IMR-90 (cell line): ENCODE data around the gene BEGAIN. TPM values are rescaled to one million over a fixed set of nuclear protein-coding genes. Genes with fewer than 3 reads are reported as not detected.

Experiments used
- ATAC-seq: fragments of 200-7000 bp; cut with Tn5 transposase; 2 replicates; pipeline ENCODE4 v1.9.1; 2020; ENCODE audit warnings: low read depth, mild to moderate bottlenecking, moderate library complexity
- BruUV-seq: library from RNA; stranded (reverse); fragments of 400-500 nt; replicated peaks from 2 replicates; lab custom pipeline; 2021; lab: Mats Ljungman, UMichigan
- CTCF ChIA-PET: fragments of 300-600 bp; formaldehyde crosslinking; extraction: SDS; loops from one replicate; lab custom pipeline; 2021; ENCODE audit warnings: antibody characterized with exemption; lab: Yijun Ruan, JAX
- POLR2A ChIA-PET: fragments of 300-600 bp; sonication (Branson Sonifier 250); formaldehyde crosslinking; loops from one replicate; lab custom pipeline; 2022; ENCODE audit warnings: antibody characterized with exemption; ENCODE audit not compliant: unreplicated experiment; lab: Charles Lee
- DNase-seq: peaks from one replicate; pipeline ENCODE4 v3.0.0; 2013
- H2AFZ ChIP-seq: replicated peaks from 2 replicates; pipeline ENCODE3; 2013; ENCODE audit warnings: low read length, mild to moderate bottlenecking; ENCODE audit not compliant: poor library complexity
- H2AK5ac ChIP-seq: 2 replicates; pipeline ENCODE4 v1.6.1; 2013; ENCODE audit warnings: low read depth, low read length, inconsistent platforms
- H2AK9ac ChIP-seq: replicated peaks from 2 replicates; pipeline ENCODE3; 2013; ENCODE audit warnings: mild to moderate bottlenecking, low read depth, low read length, moderate library complexity; ENCODE audit not compliant: poor library complexity
- H2BK120ac ChIP-seq: 2 replicates; pipeline ENCODE4 v1.6.1; 2013; ENCODE audit warnings: low read depth, low read length, inconsistent platforms
- H2BK15ac ChIP-seq: 3 replicates; pipeline ENCODE4 v1.6.1; 2013; ENCODE audit warnings: low read depth, low read length, inconsistent platforms
- H2BK20ac ChIP-seq: 2 replicates; pipeline ENCODE4 v1.6.1; 2013; ENCODE audit warnings: low read depth, mild to moderate bottlenecking, inconsistent platforms, low read length, moderate library complexity
- H2BK5ac ChIP-seq: 2 replicates; pipeline ENCODE4 v1.6.1; 2013; ENCODE audit warnings: mild to moderate bottlenecking, low read depth, low read length, inconsistent platforms; ENCODE audit not compliant: poor library complexity, severe bottlenecking
- H3K14ac ChIP-seq: replicated peaks from 2 replicates; pipeline ENCODE4 v1.6.1; 2013; ENCODE audit warnings: low read depth, low read length, inconsistent platforms
- H3K18ac ChIP-seq: 2 replicates; pipeline ENCODE4 v1.6.1; 2013; ENCODE audit warnings: low read depth, low read length, control low read depth
- H3K23ac ChIP-seq: 2 replicates; pipeline ENCODE4 v1.6.1; 2013; ENCODE audit warnings: low read depth, low read length, inconsistent platforms
- H3K27ac ChIP-seq: 2 replicates; pipeline ENCODE4 v1.5.1; 2013; ENCODE audit warnings: mild to moderate bottlenecking, control low read depth, low read length; ENCODE audit not compliant: insufficient read depth
- H3K27me3 ChIP-seq: 2 replicates; pipeline ENCODE4 v1.6.1; 2013; ENCODE audit warnings: low read length; ENCODE audit not compliant: control insufficient read depth, insufficient read depth
- H3K36me3 ChIP-seq: 2 replicates; pipeline ENCODE4 v1.6.1; 2013; ENCODE audit warnings: low read length, mixed read lengths; ENCODE audit not compliant: control insufficient read depth, insufficient read depth
- H3K4ac ChIP-seq: 2 replicates; pipeline ENCODE4 v1.6.1; 2013; ENCODE audit warnings: low read depth, low read length, inconsistent platforms
- H3K4me1 ChIP-seq: 2 replicates; pipeline ENCODE4 v1.6.1; 2013; ENCODE audit warnings: low read length, mixed read lengths; ENCODE audit not compliant: control insufficient read depth, insufficient read depth
- H3K4me2 ChIP-seq: 2 replicates; pipeline ENCODE4 v1.6.1; 2013; ENCODE audit warnings: low read depth, mild to moderate bottlenecking, control low read depth, low read length, moderate library complexity
- H3K4me3 ChIP-seq: 2 replicates; pipeline ENCODE4 v1.5.1; 2013; ENCODE audit warnings: low read depth, mild to moderate bottlenecking, control low read depth, low read length, moderate library complexity; ENCODE audit not compliant: insufficient read depth
- H3K56ac ChIP-seq: 2 replicates; pipeline ENCODE4 v1.6.1; 2013; ENCODE audit warnings: low read length, inconsistent platforms; ENCODE audit not compliant: insufficient read depth; ENCODE audit errors: extremely low read depth
- H3K79me1 ChIP-seq, 2 experiments: 2 replicates each; pipeline ENCODE4 v1.6.1; 2013; ENCODE audit warnings: low read length in 2 of 2, inconsistent platforms in 1 of 2, low read depth in 1 of 2
- H3K9ac ChIP-seq: 2 replicates; pipeline ENCODE4 v1.6.1; 2013; ENCODE audit warnings: low read depth, low read length, control low read depth
- H3K9me1 ChIP-seq: 2 replicates; pipeline ENCODE4 v1.6.1; 2013; ENCODE audit warnings: low read length, inconsistent platforms; ENCODE audit not compliant: insufficient read depth
- H3K9me3 ChIP-seq: 2 replicates; pipeline ENCODE4 v1.6.1; 2013; ENCODE audit warnings: low read length; ENCODE audit not compliant: control insufficient read depth, insufficient read depth
- H4K20me1 ChIP-seq: 2 replicates; pipeline ENCODE4 v1.6.1; 2013; ENCODE audit warnings: low read length, inconsistent platforms; ENCODE audit not compliant: insufficient read depth
- H4K5ac ChIP-seq: 2 replicates; pipeline ENCODE4 v1.6.1; 2013; ENCODE audit warnings: mild to moderate bottlenecking, low read depth, low read length, control low read depth
- H4K8ac ChIP-seq, 2 experiments: 2 replicates each; pipeline ENCODE4 v1.6.1; 2013; ENCODE audit warnings: low read depth in 2 of 2, low read length in 2 of 2, control low read depth in 1 of 2, inconsistent platforms in 1 of 2
- H4K91ac ChIP-seq: 2 replicates; pipeline ENCODE4 v1.6.1; 2013; ENCODE audit warnings: low read depth, low read length, inconsistent platforms; ENCODE audit not compliant: insufficient read depth
- CTCF ChIP-seq: conservative IDR thresholded peaks from 2 replicates; pipeline ENCODE4 v1.5.1; 2012; ENCODE audit warnings: mild to moderate bottlenecking, low read depth, low read length, improper control_type of control experiment
- POLR2A ChIP-seq: IDR thresholded peaks from 2 replicates; pipeline ENCODE4 v1.6.1; 2012; ENCODE audit warnings: mild to moderate bottlenecking, low read depth, low read length
- RCOR1 ChIP-seq: IDR thresholded peaks from 2 replicates; pipeline ENCODE4 v1.6.1; 2012; ENCODE audit warnings: mild to moderate bottlenecking, low read length, improper control_type of control experiment; ENCODE audit not compliant: insufficient replicate concordance
- SMC3 ChIP-seq: fragments of 150-350 bp; IDR thresholded peaks from 2 replicates; pipeline ENCODE4 v1.6.1; 2016; ENCODE audit warnings: low read depth, mild to moderate bottlenecking, antibody characterized with exemption, low read length, moderate library complexity
- WGBS, 2 experiments: methylation state at CpG; one replicate each; pipeline versions ENCODE4 v1.1.5 to v1.1.7; 2013; ENCODE audit warnings: missing lambda C conversion rate in 2 of 2; ENCODE audit not compliant: insufficient read length in 1 of 2; ENCODE audit errors: extremely low coverage in 2 of 2; 5-methylcytosine and 5-hydroxymethylcytosine counted together
- dilution Hi-C: fragments of 300-500 bp; cut with HindIII; formaldehyde crosslinking; loops from one replicate; pipeline ENCODE4 v1.14.3; 2018; ENCODE audit warnings: low sequenced_read_pairs; ENCODE audit not compliant: unreplicated experiment
- in situ Hi-C: fragments of 300-500 bp; cut with MboI; formaldehyde crosslinking; loops from 3 replicates; pipeline ENCODE4 v1.14.3; 2019; ENCODE audit warnings: low sequenced_read_pairs, inconsistent platforms, mixed read lengths
- intact Hi-C: fragments of 100-400 bp; cut with micrococcal nuclease; formaldehyde crosslinking; loops from 2 replicates; pipeline ENCODE4 v1.10.0; 2022
- polyA plus RNA-seq, 3 experiments: library from polyadenylated mRNA; depleted of rRNA; stranded (reverse); fragments of >200 nt; gene quantifications; 2 replicates each; pipeline ENCODE4 v1.2.3, GENCODE V29; 2012; ENCODE audit warnings: low replicate concordance in 1 of 3
- total RNA-seq: library from RNA; depleted of rRNA; stranded (reverse); fragments of >200 nt; gene quantifications from 2 replicates; pipeline ENCODE4 v1.2.3, GENCODE V29; 2012

The BEGAIN gene
- total and polyA plus RNA-seq, 2 of the 4 experiments (the other 2 are of a cell fraction): 0.18 to 0.99 TPM

DNA sequence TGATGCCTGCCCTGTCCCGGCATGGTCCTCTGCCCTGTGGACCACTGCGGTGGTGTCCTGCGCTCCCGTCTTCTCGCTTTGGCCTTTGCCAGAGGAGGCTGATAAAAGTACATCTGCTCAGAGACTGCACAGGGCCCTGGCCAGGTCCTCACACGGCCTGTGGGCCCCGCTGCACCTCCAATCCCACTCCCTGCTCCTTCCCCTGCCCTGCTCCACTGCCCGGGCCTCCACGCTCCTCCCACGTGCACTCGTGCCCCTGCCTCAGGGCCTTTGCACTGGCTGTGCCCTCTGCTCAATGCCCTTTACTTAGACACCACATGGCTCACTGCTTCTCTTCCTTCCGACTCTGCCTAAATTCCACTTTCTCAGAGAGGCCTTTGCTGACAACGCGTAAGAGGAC, 49.3 kb upstream of the BEGAIN start:
- Histone ChIP-seq H3K27me3 (peaks cover 47% of the 10 kb centered on the region), H4K20me1 (no peaks in the 10 kb centered on the region; the same call in 1 of the 2 replicates), H2BK20ac (no peak overlapping the region), H2BK120ac (no peak overlapping the region), H3K9ac (no peak overlapping the region), H2BK5ac (no peak overlapping the region), H3K27ac (no peak overlapping the region), H4K8ac (no peak overlapping the region), H3K14ac (no peak overlapping the region), H3K56ac (no peak overlapping the region), H2AFZ (no peak overlapping the region), H3K4me1 (no peaks in the 10 kb centered on the region), H2AK5ac (no peak overlapping the region), H3K23ac (no peak overlapping the region), H3K18ac (no peak overlapping the region), H4K91ac (no peak overlapping the region), H3K4me3 (no peak overlapping the region), H3K9me1 (no peaks in the 10 kb centered on the region), H2BK15ac (no peak overlapping the region), H3K36me3 (no peaks in the 10 kb centered on the region), H4K5ac (no peak overlapping the region), H3K79me1 (no peaks in the 10 kb centered on the region), H3K9me3 (no peaks in the 10 kb centered on the region), H2AK9ac (no peak overlapping the region), H3K4me2 (no peak overlapping the region), H3K4ac (no peak overlapping the region)
- DNase-seq (no peak), ATAC-seq (no peak; the same call in 1 of the 2 replicates)
- BruUV-seq: no TSS peak
- dilution Hi-C loops (no loop called here), in situ Hi-C loops (no loop called here), intact Hi-C loops (no loop called here)
- WGBS, 2 experiments: 82% methylated on average over 13 of the region's 14 CpGs; no CpG with 5 or more reads in 1 of the 2 experiments
- ChIA-PET POLR2A (no interaction called here), CTCF (interaction anchor here (1.0 to 1.6 kb wide), 2 partner anchors 10 to 19 kb away, joined by 5 to 7 read pairs; no protein-coding TSS in a partner anchor)
- TF ChIP-seq RCOR1 (no peak), SMC3 (no peak), CTCF (no peak), POLR2A (no peak)
